GM21423 (cell line): ENCODE data around the gene PIK3C2B.

Source experiments
- ATAC-seq: cut with Tn5 transposase; IDR thresholded peaks from one replicate; pipeline ENCODE4 v1.9.1; 2021; ENCODE audit warnings: mild to moderate bottlenecking, moderate library complexity; ENCODE audit not compliant: unreplicated experiment

The PIK3C2B gene

DNA sequence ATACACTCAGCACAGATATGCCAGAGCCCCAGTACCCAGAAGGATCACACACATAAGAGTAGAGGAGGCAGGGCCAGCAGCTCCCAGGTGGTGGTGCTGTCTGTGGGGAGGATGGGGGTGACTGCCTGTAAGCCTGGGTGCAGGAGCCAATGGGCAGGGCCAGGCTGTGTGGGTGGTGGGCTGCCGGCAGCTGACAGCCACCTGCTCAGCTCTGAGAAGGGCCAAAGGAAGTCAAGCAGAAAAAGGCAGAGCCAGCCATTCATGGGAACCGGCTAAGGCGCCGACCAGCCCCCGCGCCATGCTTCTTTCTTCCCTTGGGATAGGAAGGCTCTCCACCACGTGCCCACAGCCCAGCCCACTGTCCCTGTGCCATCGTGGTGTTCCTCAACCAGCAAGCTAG lies 14.1 kb downstream of the PIK3C2B start:
- peak; percentile 58 for ATAC-seq

DNA sequence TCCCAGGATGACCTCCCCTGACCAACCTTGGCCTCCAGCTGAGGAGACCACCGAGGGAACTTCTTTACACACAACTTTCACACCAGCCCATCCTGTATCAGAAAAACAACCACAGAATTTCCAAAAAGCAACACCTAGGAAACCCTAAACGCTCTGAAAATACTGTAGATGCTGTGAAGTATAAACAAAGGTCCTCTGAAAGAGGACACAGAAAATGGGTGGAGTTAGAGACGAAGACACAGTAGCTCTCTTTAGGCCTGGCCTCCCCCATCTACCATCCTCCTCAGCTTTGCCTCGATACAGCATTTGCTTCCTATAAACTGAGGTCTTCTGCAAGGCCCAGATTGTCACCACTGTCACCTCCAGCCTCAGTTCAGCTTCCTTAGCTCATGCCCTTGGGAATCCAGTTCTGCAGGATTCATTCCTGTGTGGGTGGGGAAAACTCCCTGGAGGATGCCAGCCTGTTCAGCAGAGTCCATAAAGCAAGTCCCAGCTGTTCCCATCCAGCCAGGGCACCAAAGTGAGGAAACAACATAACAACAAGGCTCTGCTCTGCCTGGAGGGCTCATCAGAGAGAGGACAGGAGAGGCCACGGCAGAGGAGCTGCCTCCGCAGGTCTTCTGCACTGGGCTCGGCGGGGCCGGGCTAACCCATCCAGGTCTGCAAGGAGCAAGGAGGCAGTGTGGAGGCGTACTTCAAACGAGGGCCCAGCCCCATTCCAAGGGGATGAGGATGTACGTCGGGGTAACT lies 15.0 kb downstream of the PIK3C2B start:
- ATAC-seq, result no peak

DNA sequence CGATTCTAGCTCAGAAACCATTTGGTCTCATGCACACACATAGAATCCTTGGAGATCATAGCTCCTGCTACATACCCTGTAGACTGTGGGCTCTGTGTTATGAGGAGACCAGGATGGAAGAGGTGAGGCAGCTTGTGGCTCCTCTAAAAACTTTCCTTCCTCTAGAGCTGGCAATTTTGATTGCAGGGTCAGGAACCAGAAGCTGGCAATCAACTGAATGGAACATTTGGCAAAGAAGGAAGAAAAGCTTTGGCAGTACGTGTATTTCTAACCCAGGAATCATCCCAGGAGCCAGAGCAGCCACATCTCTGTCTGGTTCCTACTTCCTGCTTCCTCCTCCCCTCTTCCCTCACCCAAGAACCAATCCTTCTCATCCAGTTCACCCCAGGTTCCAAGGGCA lies 15.7 kb downstream of the PIK3C2B start:
- ATAC-seq, result no peak

DNA sequence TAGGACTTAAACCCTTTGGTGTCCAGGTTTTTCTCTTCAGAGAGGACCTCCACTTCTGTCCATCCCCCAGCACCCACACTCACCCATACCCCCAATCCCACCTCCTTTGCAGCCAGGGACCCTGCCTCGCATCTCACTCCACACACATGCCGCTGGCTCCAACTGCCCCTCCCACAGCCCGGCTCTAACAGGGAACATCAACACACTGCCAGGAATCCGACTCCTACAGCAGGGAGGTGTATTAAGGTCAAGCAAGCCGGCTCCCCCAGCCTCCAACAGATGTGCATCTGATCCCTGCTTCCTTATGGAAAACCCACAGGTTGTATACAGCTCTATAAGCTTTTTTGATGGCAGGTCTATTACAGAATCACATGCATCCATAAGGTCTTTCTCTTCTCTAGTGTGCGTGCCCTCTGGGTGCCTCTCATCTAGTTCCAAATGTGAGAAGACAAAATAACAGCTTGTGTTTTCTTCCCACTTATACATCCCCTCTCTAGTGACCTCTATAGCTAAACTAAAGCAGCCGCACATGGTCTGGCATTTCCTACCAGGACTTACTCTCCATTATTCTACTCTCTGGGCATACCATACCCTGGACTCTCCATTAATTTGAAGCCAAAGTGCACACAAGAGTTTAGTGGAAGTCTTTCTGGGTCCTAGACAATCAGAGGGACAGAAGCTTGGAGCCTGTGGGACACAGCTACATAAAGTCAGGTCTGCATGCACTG lies 16.3 kb downstream of the PIK3C2B start:
- no peak for ATAC-seq

DNA sequence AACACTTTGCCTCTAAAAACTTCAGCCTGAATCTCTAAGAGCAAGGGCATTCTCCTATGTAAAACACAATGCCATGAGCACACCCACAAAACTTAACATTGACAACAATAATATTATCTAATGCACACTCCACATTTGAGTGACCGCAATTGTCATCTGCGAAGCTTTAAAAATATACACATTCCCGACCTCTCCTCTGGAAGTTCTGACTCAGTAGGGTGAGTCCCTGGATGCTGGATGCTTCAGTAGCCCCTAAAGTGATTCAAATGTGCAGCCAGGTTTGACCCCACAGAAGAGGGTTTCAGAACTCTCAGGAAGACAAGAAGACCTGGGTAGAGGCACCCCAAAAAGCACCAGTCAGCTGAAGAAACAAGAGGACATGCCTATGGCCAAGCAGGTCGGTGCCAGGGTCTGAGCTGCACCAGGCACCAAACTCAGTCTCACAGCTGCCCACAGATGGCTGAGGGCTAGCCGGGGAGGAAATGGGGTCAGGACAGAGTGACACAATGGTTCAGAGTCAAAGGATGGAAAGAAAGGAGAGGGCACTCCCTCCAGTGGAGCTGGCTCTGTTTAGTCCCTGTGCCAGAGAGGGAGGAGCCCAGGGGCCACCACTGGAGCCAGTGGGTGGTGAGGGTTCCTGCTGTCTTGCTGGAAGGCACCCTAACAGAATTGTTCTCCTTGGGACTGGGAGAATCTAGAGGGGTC lies 17.4 kb downstream of the PIK3C2B start:
- no peak for ATAC-seq

DNA sequence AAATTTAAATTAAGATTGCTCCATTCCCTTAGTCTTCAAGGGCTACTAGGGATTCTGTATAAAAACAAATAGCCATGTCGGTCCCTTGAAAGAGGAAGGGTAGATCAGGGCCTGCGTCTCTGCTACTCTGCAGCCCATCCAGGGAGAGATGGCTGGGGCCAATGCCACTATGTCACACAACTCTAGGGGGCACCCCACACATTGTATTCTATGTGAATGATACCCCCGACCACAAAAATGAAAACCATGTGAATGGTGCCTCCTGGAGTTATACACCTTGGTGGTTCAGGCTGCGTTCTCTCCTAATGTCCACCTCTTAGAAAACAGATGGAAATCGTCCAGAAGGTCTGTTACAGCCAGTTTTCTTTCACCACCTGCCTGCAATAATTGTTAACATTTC lies 18.0 kb downstream of the PIK3C2B start:
- no peak for ATAC-seq

DNA sequence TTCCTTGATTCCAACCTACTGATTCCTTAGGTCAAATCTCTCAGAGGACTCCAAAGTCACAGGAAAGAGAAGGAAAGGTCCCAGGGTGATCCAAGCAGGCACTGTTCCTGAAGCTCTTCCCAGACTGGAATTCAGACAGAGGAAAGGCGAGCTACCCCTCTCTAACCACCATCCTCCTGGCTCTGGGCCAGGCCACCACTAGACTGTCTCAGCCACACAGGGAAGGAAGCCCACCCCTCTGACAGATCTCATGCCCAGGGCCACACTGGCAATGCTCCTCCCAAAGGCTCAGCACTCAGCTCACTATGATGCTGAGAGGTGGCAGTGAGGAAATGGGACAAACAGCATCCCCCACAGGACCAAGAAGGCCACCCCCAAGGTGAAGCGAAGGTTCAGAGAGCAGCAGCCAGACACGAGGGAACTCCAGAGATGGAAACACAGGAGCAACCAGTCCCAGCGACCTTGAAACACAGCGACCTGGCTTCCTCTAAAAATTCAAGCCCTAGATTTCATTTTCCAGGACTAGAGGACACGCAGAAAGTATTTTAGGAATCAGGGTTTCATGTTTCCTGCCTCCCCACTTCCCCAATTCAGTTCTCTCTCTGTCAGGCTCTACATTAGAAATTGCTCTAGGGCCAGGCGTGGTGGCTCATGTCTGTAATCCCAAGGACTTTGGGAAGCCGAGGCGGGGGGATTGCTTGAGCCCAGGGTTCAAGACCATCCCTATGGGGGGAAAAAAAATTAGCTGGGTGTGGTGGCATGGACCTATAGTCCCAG lies 18.8 kb downstream of the PIK3C2B start:
- ATAC-seq, result no peak

DNA sequence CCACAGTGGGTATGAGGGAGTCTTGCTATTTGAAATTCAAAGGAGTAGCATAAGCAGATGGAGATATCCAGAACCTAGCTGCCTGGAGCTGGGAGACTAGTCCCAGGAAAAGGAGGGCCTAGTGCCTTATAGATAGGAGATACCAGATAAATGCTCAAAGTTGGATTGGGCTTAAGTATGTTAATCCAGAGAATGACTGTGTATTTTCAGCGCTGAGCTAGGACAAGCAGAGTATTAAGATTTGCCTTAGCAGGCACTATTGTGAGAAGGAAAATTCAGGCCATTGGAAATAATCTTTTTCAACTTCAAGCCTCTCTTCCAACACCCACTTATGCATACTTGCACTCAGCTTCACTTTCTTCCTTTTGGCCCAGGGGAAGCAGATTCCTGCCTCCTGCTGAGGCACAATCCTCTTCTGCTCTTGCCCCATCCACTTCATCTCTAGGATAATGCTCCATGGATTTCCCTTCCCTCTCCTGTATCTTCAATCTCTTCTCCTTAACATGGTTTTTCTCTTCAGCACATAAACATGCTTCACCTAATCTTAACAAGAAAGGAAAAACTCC lies 21.1 kb downstream of the PIK3C2B start:
- no peak for ATAC-seq

DNA sequence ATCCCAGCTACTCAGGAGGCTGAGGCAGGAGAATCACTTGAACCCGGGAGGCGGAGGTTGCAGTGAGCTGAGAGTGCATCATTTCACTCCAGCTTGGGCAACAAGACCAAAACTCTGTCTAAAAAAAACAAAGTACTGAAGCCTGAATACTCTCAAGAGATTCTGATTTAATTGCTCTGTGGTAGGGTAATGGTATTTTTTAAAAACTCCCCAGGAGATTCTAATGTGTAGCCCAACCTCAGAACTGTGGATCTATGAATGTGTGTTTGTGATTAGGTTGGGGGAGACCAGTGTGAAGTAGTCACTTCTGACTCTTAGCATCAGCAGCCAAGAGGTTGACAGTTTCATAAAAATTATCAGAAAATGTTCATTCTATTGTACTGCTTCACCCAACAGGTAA lies 21.9 kb downstream of the PIK3C2B start:
- ATAC-seq, result no peak

DNA sequence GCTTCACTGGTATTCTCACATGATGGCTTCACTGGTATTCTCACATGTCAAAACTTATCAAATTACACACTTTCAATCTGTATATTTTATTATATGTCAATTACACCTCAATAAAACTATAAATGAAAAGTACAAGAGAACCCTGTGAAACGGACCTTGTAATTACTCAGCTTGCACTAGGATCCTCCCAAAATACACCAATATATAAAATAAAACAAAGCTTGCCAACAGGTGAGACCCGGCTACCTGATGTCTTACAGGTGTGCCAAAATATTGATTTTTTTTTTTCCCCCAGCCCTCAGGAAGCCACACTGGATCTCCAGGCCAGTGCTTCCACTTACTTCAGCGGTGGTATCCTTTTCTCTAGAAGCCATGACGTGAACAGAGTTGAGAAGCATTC lies 22.9 kb downstream of the PIK3C2B start:
- ATAC-seq, result no peak

DNA sequence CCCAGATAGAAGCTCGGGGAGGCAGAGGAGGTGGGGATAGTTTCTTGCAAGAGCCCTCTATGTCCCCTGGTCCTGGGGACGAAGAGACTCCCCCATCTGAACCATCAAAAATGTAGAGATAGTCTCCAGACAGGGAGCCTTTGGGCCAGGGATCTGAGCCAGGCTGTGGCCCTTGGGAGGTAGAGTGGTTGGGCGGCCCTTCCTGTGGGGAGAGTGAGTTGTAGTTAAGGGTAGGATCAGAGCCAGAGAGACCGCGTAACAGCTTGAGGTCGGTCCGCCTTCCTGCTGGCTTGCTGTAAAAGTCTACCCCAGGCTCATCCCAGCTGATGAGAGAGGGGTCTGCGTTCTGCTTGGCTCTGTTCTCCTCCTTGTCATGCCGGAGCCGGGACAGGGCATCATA lies 25.3 kb downstream of the PIK3C2B start:
- ATAC-seq, result no peak

DNA sequence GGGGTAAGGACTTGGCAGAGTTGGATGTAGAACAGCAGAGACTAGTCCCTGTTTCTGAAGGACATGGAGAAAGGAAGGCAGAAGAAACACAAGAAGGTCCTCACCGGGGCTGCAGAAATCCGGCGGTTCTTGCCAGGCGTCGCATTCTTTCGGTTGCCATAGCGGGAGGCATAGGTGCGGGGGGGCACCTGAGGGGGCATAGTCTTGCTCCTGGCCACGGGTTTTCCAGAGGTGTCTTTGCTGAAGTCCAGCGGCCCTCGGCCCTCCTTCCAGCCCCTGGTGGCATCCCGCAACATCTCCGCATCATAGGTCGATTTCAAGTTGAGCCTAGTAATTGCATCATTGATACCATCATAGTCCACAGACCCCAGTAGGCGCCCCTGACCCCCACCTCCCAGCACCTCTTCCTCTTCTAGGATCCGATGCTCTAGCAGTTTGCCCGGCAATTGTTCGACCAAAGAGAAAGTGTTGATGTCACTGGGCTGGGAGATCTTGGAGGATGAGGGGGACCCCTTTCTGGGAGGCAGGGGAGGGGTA lies 25.8 kb downstream of the PIK3C2B start:
- ATAC-seq, result no peak

DNA sequence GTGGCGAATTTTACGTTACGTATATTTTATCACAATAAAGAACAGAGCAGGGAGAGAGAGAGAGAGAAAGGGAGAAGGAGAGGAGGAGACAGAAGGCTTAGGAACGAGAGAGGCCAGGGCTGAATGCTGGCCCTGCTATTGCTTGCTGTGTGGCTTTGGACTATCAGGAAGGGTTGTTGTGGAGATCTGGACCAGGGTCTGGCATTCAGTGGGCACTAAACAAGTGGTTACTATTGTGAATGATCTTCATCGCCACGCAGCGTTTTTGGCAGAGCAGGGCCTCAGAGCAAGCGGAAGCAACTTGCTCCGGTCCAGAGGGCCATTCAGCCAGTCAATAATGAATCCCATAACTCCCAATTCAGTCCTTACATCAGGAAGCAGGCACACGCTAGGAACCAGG lies 26.4 kb downstream of the PIK3C2B start:
- no peak for ATAC-seq

DNA sequence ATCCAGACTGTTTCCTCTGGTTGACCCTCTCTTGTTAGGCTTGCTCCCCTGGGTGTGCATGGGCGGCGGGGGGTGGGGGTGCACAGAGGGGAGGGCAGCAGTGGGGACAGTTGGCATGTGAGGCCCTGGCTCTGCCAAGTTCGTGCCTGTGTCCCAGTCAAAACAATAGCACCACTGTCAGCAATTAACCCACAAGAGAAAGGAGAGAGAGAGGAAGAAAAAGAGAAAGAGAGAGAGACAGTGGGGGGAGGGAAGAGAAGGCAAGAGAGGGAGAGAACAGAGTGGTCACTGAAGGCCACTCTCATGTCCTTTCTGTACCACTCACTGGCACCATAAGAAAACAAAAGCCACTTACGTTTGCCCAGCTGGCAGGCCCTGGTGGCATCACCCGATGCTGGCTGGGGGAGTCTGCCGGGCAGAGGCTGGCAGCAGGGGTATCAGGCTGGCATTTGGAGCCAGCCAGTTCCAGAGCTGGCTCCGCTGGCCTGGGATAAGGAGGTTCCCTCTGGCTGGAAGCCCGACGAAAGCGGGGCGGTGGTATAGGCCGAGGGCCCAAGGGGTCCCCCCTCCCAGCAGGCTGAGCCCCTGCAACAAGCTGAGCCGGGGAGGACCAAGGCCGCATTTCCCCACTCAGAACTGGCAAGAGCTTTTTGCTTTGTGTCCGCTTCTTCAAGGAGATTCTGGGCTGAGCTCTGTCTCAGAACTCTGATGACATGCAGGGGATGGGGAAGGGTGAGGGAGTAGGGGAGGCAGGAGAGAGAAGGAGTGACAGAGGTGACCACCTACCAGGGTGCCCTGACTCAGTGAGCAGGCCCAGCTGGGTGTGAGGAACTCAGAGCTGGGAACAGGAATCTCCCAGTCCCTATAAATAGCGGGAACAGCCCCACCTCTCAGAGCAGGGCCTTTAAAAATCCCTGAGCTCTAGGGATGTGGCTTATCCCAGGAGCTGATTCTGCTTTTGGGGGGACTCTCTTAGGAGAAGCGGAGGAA lies 27.9 kb downstream of the PIK3C2B start:
- ATAC-seq, result no peak

DNA sequence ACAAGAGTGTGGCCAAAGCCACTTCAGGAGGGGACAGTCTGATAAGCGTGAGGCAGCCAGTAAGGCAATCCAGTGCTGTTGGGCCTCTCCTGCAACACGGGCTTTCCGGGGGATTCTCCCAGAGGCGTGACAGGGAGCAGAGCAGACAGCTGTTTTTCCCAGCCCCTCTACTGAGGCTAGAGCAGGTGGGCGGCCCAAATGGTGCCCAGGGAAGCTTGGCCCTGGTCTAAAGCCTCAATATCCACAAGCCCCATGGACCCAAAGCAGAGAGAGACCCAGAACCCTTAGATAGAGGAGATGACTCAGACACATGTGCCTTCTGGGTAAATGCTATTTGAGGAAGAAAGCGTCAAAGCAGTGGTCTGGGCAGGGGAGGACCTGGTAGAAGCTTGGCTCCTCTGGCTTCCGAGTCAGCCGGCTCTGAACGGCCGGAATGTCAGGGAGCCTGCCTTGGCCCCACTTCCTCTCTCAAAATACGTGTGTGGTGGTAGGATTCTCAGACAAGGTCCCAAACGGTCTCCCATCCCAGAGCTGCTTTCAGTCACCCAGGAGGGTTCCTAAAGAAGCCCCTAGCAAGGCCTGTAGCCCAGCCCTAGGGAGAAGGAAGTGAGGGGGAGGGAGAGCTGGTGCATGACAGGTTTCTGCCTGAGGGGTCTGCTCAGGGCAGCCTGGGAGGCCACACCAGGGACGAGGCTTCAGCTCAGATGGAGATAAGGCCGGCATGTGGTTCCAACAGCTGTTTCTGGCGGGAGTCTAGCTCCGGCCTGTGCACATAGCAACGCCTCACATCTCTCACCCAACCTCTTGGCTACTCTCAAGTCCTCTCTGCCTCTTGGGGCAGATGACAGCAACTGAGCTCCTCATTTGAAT lies 28.8 kb downstream of the PIK3C2B start:
- ATAC-seq, result peak; percentile 70

DNA sequence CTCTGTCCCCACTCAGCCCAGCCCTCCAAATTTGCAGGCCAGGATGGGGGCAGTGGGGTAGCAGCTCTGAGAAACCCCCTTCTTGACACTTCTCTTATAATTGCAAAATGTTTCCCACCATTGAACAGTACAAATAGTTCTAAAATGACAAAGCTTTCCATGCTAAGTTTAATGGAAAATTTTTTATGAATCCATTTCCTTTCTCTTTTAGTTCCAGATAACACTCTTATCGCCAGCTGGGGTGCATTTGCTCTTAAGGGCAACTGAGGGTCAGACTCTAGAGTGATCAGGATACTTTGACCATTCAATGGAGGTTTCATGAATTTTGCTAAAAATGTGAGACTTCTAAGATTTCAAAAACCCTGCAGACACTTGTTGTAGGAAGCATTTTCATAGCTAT lies 29.9 kb downstream of the PIK3C2B start:
- ATAC-seq, result no peak

DNA sequence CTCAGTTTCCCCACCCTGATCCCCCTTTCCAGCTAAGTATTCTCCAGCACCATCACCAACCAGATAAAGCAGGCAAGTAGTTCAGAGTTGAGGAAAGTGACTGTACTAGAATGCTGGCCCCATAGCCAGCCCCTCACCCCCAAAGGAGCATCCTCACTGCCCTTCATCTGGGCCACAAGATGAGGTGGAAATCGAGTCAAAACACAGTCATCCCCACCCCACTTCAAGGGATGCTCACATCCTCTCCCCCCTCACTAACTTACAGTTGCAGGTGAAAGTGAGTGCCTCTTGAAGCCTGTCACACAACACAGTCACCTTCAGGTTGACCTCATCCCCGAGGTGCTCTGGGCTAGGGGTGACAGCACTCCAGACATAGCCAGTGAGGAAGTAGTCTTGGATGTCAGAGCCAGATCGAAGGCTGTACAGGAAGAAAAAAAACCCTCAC lies 30.4 kb downstream of the PIK3C2B start:
- ATAC-seq, result no peak
